ENCODE results near the gene SLAMF6. TPM values are rescaled to one million over a fixed set of nuclear protein-coding genes. Genes with fewer than 3 reads are reported as not detected.

The SLAMF6 gene
- total and polyA plus RNA-seq, 4 donors: 0.76 to 1.2 (median 0.92) TPM

GRCh38 chr1:160538985-160539651 lies 16.1 kb upstream of the SLAMF6 start:
- no peaks in the 10 kb centered on the region for H3K36me3 ChIP-seq (ENCODE audit: control insufficient read depth in 4 of 4, insufficient read depth in 3 of 4, low read depth in 1 of 4, low read length in 3 of 4)
- peaks cover 7 to 45% (median 44%) of the 10 kb centered on the region in 4 donors for H3K4me1 ChIP-seq (ENCODE audit: control insufficient read depth in 4 of 4, insufficient read depth in 4 of 4, low read length in 3 of 4)

GRCh38 chr1:160537714-160538665 lies 14.9 kb upstream of the SLAMF6 start:
- Histone ChIP-seq H3K4me3 (ENCODE audit: low read depth in 1 of 3, low read length in 3 of 3) (no peak overlapping the region), H3K27ac (ENCODE audit: low read depth in 1 of 2, low read length in 2 of 2) (no peak overlapping the region), H3K9ac (ENCODE audit: low read depth in 1 of 2, low read length in 2 of 2) (no peak overlapping the region), H3K27me3 (ENCODE audit: control insufficient read depth in 4 of 4, insufficient read depth in 4 of 4, low read length in 3 of 4) (no peaks in the 10 kb centered on the region), H3K9me3 (ENCODE audit: control insufficient read depth in 4 of 4, low read length in 3 of 4) (peaks cover 1 to 15% (median 5%) of the 10 kb centered on the region in 4 donors), H3K4me1 (ENCODE audit: control insufficient read depth in 4 of 4, insufficient read depth in 4 of 4, low read length in 3 of 4) (peaks cover 5 to 42% (median 41%) of the 10 kb centered on the region in 4 donors), H3K36me3 (ENCODE audit: control insufficient read depth in 4 of 4, insufficient read depth in 3 of 4, low read depth in 1 of 4, low read length in 3 of 4) (no peaks in the 10 kb centered on the region)
- TF ChIP-seq FOXA1 (IDR thresholded peaks at IDR 0.05) (no peak), FOXA2 (IDR thresholded peaks at IDR 0.05) (no peak), HNF4G (IDR thresholded peaks at IDR 0.05) (no peak), GABPA (IDR thresholded peaks at IDR 0.05 in 1 of 2, conservative IDR thresholded peaks at IDR 0.05 in 1 of 2) (no peak), HNF4A (conservative IDR thresholded peaks at IDR 0.05) (no peak), ZBTB33 (IDR thresholded peaks at IDR 0.05) (no peak), SP1 (IDR thresholded peaks at IDR 0.05) (no peak), CTCF (IDR thresholded peaks at IDR 0.05; ENCODE audit: low read depth, low read length, missing input control) (no peak), RXRA (IDR thresholded peaks at IDR 0.05) (no peak), YY1 (IDR thresholded peaks at IDR 0.05) (no peak), EGR1 (IDR thresholded peaks at IDR 0.05; ENCODE audit: low read depth in 2 of 2) (no peak), NR2F2 (IDR thresholded peaks at IDR 0.05) (no peak)
- 94% methylated on average over 8 of the region's 8 CpGs for WGBS
- DNase-seq (ENCODE audit: low spot score): no peak

More at GRCh38 chr1:160538985-160539651, 16.1 kb upstream of the SLAMF6 start:
- WGBS: 30% methylated on average over 5 of the region's 5 CpGs
- DNase-seq (ENCODE audit: low spot score): no peak
- peaks cover 1 to 11% (median 5%) of the 10 kb centered on the region in 4 donors for H3K9me3 ChIP-seq (ENCODE audit: control insufficient read depth in 4 of 4, low read length in 3 of 4)
- no peaks in the 10 kb centered on the region for H3K27me3 ChIP-seq (ENCODE audit: control insufficient read depth in 4 of 4, insufficient read depth in 4 of 4, low read length in 3 of 4)
- no peak overlapping the region for H3K9ac ChIP-seq (ENCODE audit: low read depth in 1 of 2, low read length in 2 of 2)
- no peak for TF ChIP-seq TAF1 (conservative IDR thresholded peaks at IDR 0.05)
- TF ChIP-seq EGR1 (IDR thresholded peaks at IDR 0.05; ENCODE audit: low read depth in 2 of 2): no peak
- TF ChIP-seq HNF4A (conservative IDR thresholded peaks at IDR 0.05): peak; percentile 69 to 71
- TF ChIP-seq MAX (IDR thresholded peaks at IDR 0.05): no peak
- peak; percentile 32 for TF ChIP-seq SP1 (IDR thresholded peaks at IDR 0.05)
- TF ChIP-seq ZBTB33 (IDR thresholded peaks at IDR 0.05): no peak
- TF ChIP-seq RXRA (IDR thresholded peaks at IDR 0.05): peak in 1 of 2 donors; percentile 19
- H3K4me3 ChIP-seq (ENCODE audit: low read depth in 1 of 3, low read length in 3 of 3): no peak overlapping the region
- no peak overlapping the region for H3K27ac ChIP-seq (ENCODE audit: low read depth in 1 of 2, low read length in 2 of 2)

Measured in liver (tissue), 9 donors.